Astrocyte (in vitro differentiated cells and primary cell): ENCODE results near the gene LIMA1.

Source experiments
- EZH2 ChIP-seq: IDR thresholded peaks from 2 replicates; pipeline ENCODE4 v1.6.1; 2012; ENCODE audit warnings: mild to moderate bottlenecking, low read length, inconsistent platforms; ENCODE audit not compliant: insufficient read depth
- TF ChIP-seq, protein P1 (sequence below): IDR thresholded peaks from 2 replicates; pipeline ENCODE4 v1.5.1; 2011; ENCODE audit warnings: low read depth, mild to moderate bottlenecking, inconsistent platforms, low read length, moderate library complexity; ENCODE audit not compliant: insufficient read depth

DNA sequence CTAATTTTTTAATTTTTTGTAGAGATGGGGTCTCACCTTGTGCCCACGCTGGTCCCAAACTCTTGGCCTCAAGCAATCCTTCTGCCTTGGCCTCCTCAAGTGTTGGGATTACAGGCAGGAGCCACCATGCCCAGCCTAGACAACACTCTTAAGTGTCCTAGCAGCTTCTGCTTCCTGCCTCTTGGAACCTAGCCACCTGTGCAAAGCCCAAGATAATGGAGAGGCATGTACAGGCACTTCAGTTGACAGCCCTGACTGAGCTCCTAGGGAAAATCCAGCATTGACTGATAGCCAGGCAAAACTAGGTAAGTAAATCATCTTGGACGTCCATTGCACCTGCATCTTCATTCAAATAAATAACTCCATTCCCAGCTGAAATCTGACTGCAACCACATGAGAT, 155.8 kb downstream of the LIMA1 start:
- TF ChIP-seq, protein P1, sequence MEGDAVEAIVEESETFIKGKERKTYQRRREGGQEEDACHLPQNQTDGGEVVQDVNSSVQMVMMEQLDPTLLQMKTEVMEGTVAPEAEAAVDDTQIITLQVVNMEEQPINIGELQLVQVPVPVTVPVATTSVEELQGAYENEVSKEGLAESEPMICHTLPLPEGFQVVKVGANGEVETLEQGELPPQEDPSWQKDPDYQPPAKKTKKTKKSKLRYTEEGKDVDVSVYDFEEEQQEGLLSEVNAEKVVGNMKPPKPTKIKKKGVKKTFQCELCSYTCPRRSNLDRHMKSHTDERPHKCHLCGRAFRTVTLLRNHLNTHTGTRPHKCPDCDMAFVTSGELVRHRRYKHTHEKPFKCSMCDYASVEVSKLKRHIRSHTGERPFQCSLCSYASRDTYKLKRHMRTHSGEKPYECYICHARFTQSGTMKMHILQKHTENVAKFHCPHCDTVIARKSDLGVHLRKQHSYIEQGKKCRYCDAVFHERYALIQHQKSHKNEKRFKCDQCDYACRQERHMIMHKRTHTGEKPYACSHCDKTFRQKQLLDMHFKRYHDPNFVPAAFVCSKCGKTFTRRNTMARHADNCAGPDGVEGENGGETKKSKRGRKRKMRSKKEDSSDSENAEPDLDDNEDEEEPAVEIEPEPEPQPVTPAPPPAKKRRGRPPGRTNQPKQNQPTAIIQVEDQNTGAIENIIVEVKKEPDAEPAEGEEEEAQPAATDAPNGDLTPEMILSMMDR = no peak
- no peak for TF ChIP-seq EZH2
